HG02678 (cell line): Measurements from ENCODE around the gene WASL.

Experiments
- ATAC-seq: cut with Tn5 transposase; IDR thresholded peaks from one replicate; pipeline ENCODE4 v1.9.1; 2021; ENCODE audit warnings: mild to moderate bottlenecking, moderate library complexity; ENCODE audit not compliant: unreplicated experiment

Gene WASL

DNA sequence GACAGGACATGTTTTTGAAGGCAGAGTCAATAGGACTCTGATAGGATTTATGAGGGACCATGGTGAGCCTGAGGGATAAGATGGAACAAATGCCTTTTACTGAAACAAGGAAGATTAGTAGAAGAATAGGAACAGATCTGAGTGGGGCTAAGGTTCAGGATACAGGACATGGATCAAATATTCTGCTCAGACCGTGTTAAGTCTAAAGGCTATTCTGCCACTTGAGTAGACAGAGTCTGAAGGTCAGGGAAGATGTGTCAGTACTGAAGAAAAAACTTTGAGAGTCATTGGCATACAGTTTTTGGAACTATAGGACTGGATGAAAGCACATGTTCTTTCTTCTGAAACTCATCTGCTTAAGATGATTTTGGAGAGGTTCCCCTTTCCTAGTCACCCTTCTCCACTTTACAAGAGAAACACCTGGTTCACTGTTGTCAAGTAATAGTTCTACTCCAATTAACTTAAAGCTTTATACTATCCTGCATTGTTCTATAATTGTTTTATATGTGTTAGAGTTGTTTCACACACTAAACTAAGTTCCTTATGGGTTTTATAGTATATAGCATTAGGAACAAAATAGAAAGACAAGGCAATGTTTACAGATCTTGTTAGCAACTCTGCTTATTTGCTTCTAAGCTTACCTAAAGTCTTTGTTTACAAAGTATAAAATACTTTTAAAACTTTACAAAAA is 43.4 kb downstream of the WASL start:
- ATAC-seq, result no peak

GRCh38 chr7:123695944-123696677 is 52.7 kb downstream of the WASL start:
- no peak for ATAC-seq

DNA sequence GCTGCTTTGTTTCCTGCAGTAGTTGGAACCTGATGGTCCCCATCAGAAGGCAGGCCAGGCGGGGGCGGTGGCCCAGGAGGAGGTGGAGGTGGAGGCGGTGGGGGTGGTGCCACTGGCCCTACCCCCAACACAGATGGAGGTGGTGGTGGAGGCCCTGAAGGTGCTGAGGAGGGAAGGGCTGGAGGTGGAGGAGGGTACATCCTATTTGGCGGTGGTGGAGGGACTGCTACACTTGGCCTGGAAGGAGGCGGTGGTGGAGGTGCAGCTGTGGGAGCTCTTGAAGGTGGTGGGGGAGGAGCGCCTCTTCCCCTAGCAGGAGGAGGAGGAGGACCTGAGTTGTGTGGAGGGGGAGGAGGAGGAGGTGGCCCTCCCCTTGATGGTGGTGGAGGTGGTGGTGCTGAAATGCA is 56.3 kb downstream of the WASL start:
- no peak for ATAC-seq

GRCh38 chr7:123690550-123690949 is 58.3 kb downstream of the WASL start:
- ATAC-seq, result no peak

GRCh38 chr7:123689250-123689649 is 59.6 kb downstream of the WASL start:
- no peak for ATAC-seq

GRCh38 chr7:123687727-123688126 is 61.1 kb downstream of the WASL start:
- no peak for ATAC-seq

GRCh38 chr7:123687161-123687560 is 61.6 kb downstream of the WASL start:
- ATAC-seq, result no peak

DNA sequence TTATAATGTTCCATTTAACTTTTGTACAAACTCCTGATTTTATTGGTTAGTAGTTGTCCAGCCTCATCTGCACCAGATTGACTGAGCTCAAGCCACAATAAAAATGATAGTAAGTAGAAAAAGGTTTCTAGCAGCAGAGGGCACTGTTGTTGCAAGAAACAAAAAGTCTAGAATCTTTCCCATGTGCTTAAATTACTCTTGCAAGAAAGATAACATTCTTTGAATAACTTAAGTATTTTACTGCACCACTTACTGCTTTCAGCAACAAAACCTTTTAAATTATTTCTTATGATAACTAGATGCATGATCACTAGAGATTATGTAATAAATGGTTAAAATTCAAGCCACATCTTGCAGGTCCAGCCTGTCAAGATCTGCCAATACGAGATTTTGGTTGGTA is 66.1 kb downstream of the WASL start:
- ATAC-seq, result peak; percentile 70

GRCh38 chr7:123681561-123681960 is 67.2 kb downstream of the WASL start:
- ATAC-seq, result no peak

DNA sequence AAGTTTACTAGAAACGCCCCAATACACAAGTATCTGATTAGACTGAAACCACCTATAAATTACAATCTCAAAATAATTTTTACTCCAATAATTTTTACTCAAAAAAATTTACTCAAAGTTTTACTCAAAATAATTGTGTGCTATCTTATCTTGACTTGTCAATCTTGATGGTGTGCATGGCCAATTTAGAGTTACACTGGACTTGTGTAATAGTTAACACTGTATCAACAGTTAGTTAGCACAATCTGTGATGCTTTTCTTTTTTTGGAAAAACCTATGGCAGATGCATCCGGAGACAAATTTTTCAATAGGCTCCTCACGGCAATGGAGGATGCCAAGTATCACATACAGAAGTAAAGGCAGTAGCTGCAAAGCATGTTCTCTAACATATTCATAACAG is 68.2 kb downstream of the WASL start:
- no peak for ATAC-seq

GRCh38 chr7:123679614-123680013 is 69.2 kb downstream of the WASL start:
- no peak for ATAC-seq

DNA sequence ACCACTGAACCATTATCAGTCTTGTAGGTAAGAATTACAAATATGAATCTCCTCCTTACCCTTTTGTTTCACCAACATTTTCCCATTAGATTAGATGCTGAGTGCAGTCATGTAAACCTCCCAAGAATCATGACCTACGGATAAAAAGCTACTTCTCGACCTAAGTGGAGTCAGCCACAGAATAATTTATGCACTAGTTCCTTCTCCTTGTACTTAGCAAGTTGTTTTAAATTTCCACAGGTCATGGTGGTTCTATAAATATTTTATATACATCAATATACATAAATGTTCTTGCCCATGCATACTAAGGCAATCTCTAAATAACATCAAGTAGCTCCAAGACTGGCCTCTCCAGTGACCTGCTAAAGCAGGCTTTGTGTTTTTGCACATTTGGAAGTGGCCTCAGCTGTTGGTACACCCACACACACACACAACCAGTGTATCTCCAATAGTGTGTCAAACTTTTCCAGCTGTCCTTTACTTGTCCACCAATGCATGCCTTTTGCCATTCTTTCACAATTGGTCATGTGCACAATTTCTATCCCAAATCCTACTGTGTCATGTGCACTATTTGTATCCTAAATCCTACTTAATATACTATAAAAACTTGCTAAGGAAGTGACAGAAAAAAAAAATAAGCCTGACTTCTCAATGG is 71.6 kb downstream of the WASL start:
- no peak for ATAC-seq

DNA sequence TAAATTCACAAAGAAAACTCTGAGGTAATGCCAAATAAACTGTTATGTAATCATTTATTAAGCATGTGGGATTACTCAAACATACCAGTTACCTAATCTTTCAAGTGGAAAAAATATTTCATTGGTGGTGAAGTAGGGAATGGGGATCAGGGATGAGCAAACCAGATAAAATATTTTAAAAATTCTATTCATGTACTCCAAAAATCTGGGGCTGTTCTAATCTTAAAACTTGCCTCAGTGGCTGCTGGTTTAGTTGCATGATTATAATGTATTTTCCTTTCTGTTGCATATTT is 73.7 kb downstream of the WASL start:
- ATAC-seq, result no peak

DNA sequence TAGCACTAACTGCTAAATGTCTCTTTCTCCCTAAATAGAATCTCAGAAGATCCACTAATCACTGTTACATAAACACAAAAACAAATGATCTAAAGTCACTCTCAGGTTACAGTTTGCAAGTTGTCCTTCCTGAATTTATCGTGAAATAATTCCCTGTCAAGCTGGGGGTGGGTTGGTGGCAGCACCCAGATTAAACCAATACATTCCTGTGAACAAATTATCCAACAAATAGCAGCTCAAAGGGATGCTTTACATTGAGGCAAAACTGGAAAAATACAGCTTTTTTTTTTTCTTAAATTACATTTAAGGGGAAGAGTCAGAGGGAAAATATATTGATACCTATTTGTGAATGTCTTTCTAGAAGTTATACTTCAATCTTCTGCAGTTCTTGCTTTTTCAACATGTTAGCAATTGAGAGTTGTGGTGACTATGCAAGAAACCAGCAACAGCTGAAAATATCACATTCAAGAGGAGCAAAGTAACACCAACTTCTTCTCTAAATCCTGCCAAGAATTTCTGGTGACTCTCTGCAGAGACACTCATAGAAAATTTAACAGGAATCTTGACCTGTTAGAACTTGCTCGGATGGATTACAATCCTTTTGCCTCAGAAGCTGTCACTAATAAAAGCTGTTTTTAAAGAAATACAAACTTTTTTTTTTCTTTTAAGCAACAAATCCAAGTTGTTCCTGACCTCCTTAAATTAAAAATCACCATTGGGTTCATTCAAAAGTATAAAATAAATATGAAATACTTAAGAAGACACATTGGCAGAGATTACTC is 74.2 kb downstream of the WASL start:
- no peak for ATAC-seq

GRCh38 chr7:123673752-123674398 is 74.9 kb downstream of the WASL start:
- ATAC-seq, result no peak

- ATAC-seq, result no peak
These were observed 75.6 kb downstream of the WASL start for GRCh38 chr7:123673137-123673732.

DNA sequence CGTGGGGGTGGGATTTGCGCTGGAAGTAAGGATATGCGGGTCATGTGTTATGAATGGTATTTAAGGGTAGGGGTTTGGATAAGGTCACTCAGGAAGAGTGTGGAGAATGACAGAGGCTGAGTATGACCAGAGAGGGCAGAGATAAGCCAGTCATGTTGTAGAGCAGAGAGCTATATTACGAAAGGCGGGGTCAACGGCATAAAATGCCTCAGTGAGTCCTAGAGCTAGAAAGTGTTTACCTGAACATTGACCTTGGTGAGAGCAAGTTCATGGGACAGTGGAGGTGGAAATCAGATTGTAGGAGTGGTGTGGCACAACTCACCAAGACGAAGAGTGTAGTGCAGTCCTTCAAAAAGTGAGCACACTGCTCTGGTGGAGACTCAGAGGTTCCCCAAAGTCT is 79.3 kb downstream of the WASL start:
- ATAC-seq, result no peak

GRCh38 chr7:123666492-123666891 is 82.3 kb downstream of the WASL start:
- no peak for ATAC-seq

DNA sequence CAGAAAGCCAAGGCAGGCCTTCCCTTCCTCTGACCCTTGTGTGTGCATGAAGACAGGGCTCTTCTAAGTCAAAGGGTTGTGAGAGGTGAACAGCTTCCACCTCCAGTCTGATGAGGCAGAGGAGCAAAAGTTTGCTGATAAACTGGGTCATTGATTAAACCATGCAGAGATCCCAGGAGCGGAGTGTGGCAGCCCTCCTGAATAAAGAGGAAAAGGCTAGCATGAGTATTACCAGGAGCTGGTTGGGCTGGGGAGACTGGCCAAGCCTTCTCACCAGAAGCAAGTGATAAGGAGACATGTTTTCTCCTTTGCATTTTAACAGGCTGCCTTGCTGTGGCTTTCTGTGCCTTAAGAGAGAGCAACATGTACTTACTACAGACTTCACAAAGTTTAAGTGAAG is 82.9 kb downstream of the WASL start:
- no peak for ATAC-seq

DNA sequence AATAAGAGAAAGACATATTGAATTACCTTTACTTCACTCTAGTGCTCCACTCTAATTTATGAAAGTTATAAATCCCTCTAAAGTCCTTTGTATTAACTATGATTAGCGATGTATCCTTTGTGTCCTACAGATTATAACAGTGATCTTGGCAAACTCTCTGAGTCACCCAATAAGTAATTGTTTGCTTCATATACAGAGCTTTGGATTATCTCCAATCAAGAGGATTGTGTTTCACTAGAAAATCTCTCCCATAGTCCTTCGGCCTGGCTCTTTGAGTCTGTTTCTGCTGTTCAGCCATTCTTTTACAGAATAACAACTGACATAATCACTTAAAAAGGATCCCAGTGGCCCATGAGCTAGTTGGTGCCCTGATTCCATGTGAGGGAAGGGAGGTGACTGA is 83.6 kb downstream of the WASL start:
- ATAC-seq, result no peak

- no peak for ATAC-seq
These were observed 85.6 kb downstream of the WASL start for GRCh38 chr7:123663200-123663599.
